Measurements from ENCODE around the gene GBX1.

- TF ChIP-seq TAF1 (IDR thresholded peaks at IDR 0.05; ENCODE audit: low read depth, low read length) (no peak), POLR2AphosphoS5 (IDR thresholded peaks at IDR 0.05; ENCODE audit: low read depth, low read length) (no peak), POLR2A (IDR thresholded peaks at IDR 0.05; ENCODE audit: low read depth, low read length) (no peak), SPI1 (IDR thresholded peaks at IDR 0.05; ENCODE audit: low read depth, low read length) (no peak), PAX5 (IDR thresholded peaks at IDR 0.05; ENCODE audit: insufficient read depth, low read length, severe bottlenecking) (no peak), POU2F2 (IDR thresholded peaks at IDR 0.05; ENCODE audit: low read depth, low read length) (no peak)
These were observed 24.1 kb downstream of the GBX1 start for GRCh38 chr7:151143261-151144015.

Measured in GM12891 (cell line).